H1 (cell line): Measurements from ENCODE around the gene FUNDC2. TPM values are rescaled to one million over a fixed set of nuclear protein-coding genes. Genes with fewer than 3 reads are reported as not detected.
"Not testable (repeated sequence)": the region's sequence is repeated elsewhere in the genome, so short reads cannot be mapped to it uniquely, and the experiment has no call there.

Experiments used
- CTCF ChIA-PET: fragments of 300-600 bp; sonication (Branson Sonifier 250); formaldehyde crosslinking; loops from one replicate; lab custom pipeline; 2021; ENCODE audit not compliant: partially characterized antibody; lab: Charles Lee
- POLR2A ChIA-PET: fragments of 300-600 bp; sonication (Branson Sonifier 250); formaldehyde crosslinking; loops from one replicate; lab custom pipeline; 2021; ENCODE audit warnings: inconsistent platforms; ENCODE audit not compliant: partially characterized antibody; lab: Charles Lee
- DNase-seq, 2 experiments: peaks; one replicate each; pipeline versions ENCODE4 v3.0.0 to v3.0.0-alpha.2; 2010 to 2022; ENCODE audit warnings: low spot score in 2 of 2, low read depth in 1 of 2, mixed read lengths in 1 of 2
- FAIRE-seq: peaks from 2 replicates; lab custom pipeline; 2011; peaks lifted over from hg19 to GRCh38; lab: Jason Lieb, UNC
- H2AFZ ChIP-seq: 2 replicates; pipeline ENCODE4 v1.8.1; 2012; ENCODE audit warnings: low read length, inconsistent platforms
- H2AK5ac ChIP-seq: 2 replicates; pipeline ENCODE4 v1.6.1; 2013; ENCODE audit warnings: low read depth, low read length
- H2BK120ac ChIP-seq: replicated peaks from 2 replicates; pipeline ENCODE3; 2013; ENCODE audit warnings: low read depth, low read length, inconsistent platforms
- H2BK12ac ChIP-seq: 2 replicates; pipeline ENCODE4 v1.6.1; 2013; ENCODE audit warnings: low read depth, low read length
- H2BK15ac ChIP-seq: 2 replicates; pipeline ENCODE4 v1.6.1; 2013; ENCODE audit warnings: low read length
- H2BK20ac ChIP-seq: 2 replicates; pipeline ENCODE4 v1.6.1; 2013; ENCODE audit warnings: low read length
- H2BK5ac ChIP-seq: 2 replicates; pipeline ENCODE4 v1.6.1; 2013; ENCODE audit warnings: low read depth, low read length
- H3K14ac ChIP-seq: 2 replicates; pipeline ENCODE4 v1.6.1; 2013; ENCODE audit warnings: inconsistent platforms; ENCODE audit not compliant: insufficient read length
- H3K18ac ChIP-seq: 2 replicates; pipeline ENCODE4 v1.6.1; 2013; ENCODE audit warnings: low read length; ENCODE audit errors: extremely low read depth
- H3K23ac ChIP-seq: 2 replicates; pipeline ENCODE4 v1.6.1; 2013; ENCODE audit warnings: inconsistent platforms; ENCODE audit not compliant: insufficient read length
- H3K23me2 ChIP-seq: 2 replicates; pipeline ENCODE4 v1.6.1; 2013; ENCODE audit warnings: low read depth, low read length
- H3K27ac ChIP-seq: 2 replicates; pipeline ENCODE4 v1.6.1; 2011; ENCODE audit warnings: low read depth, low read length, inconsistent platforms
- H3K27me3 ChIP-seq, 4 experiments: replicated peaks in 1 of 4; 1 replicate in 1 of 4; 2 replicates in 3 of 4; pipeline versions ENCODE4 v1.6.1 to v1.8.1; 2011 to 2013; ENCODE audit warnings: low read length in 3 of 4, mild to moderate bottlenecking in 3 of 4, inconsistent platforms in 2 of 4, mixed read lengths in 2 of 4, moderate library complexity in 1 of 4; ENCODE audit not compliant: control insufficient read depth in 3 of 4, insufficient read depth in 3 of 4; ENCODE audit errors: extremely low read depth in 1 of 4
- H3K36me3 ChIP-seq, 4 experiments: 2 replicates each; pipeline versions ENCODE4 v1.6.1 to v1.8.1; 2011 to 2013; ENCODE audit warnings: mild to moderate bottlenecking in 4 of 4, low read length in 3 of 4, moderate library complexity in 2 of 4, control low read depth in 1 of 4, inconsistent platforms in 1 of 4; ENCODE audit not compliant: insufficient read depth in 4 of 4, control insufficient read depth in 2 of 4
- H3K4ac ChIP-seq: replicated peaks from 2 replicates; pipeline ENCODE3; 2013; ENCODE audit warnings: low read length, low read depth, mixed read lengths, inconsistent platforms; ENCODE audit not compliant: insufficient read length
- H3K4me1 ChIP-seq, 4 experiments: replicated peaks in 1 of 4; 1 replicate in 1 of 4; 2 replicates in 3 of 4; pipeline versions ENCODE4 v1.6.1 to v1.8.1; 2011 to 2013; ENCODE audit warnings: low read length in 3 of 4, inconsistent platforms in 2 of 4, mixed read lengths in 1 of 4; ENCODE audit not compliant: insufficient read depth in 4 of 4, control insufficient read depth in 3 of 4
- H3K4me2 ChIP-seq, 2 experiments: 2 replicates each; pipeline versions ENCODE4 v1.6.1 to v1.8.1; 2011 to 2013; ENCODE audit warnings: low read depth in 2 of 2, low read length in 2 of 2, control low read depth in 1 of 2, inconsistent platforms in 1 of 2, mild to moderate bottlenecking in 1 of 2; ENCODE audit not compliant: insufficient read depth in 1 of 2
- H3K4me3 ChIP-seq, 4 experiments: fragments of 200-600, 300-600 bp in 1 of 4; sonication (generic), shearing (Covaris generic), sonication (Bioruptor Twin) in 1 of 4; 2 replicates each; pipeline versions ENCODE4 v1.5.1 to v1.8.1; 2011 to 2016; ENCODE audit warnings: low read length in 4 of 4, low read depth in 3 of 4, control low read depth in 2 of 4, inconsistent platforms in 2 of 4, mild to moderate bottlenecking in 2 of 4, mixed read lengths in 1 of 4, moderate library complexity in 1 of 4; ENCODE audit not compliant: insufficient read depth in 2 of 4; ENCODE audit errors: extremely low read depth in 1 of 4
- H3K56ac ChIP-seq: replicated peaks from 2 replicates; pipeline ENCODE3; 2013; ENCODE audit warnings: low read depth, mild to moderate bottlenecking, mixed read lengths, low read length, inconsistent platforms; ENCODE audit not compliant: insufficient read length
- H3K79me1 ChIP-seq: 2 replicates; pipeline ENCODE4 v1.6.1; 2013; ENCODE audit warnings: low read depth, low read length, control low read depth
- H3K79me2 ChIP-seq, 2 experiments: 2 replicates each; pipeline versions ENCODE4 v1.6.1 to v1.8.1; 2012 to 2013; ENCODE audit warnings: low read length in 2 of 2, mild to moderate bottlenecking in 2 of 2, inconsistent platforms in 1 of 2; ENCODE audit not compliant: insufficient read depth in 2 of 2, control insufficient read depth in 1 of 2
- H3K9ac ChIP-seq, 4 experiments: replicated peaks in 1 of 4; 1 replicate in 1 of 4; 2 replicates in 3 of 4; pipeline versions ENCODE4 v1.6.1 to v1.8.1; 2011 to 2013; ENCODE audit warnings: low read depth in 3 of 4, low read length in 3 of 4, control low read depth in 2 of 4, mild to moderate bottlenecking in 2 of 4, moderate library complexity in 2 of 4, inconsistent platforms in 1 of 4; ENCODE audit errors: extremely low read depth in 1 of 4
- H3K9me3 ChIP-seq, 2 experiments: 2 replicates each; pipeline versions ENCODE4 v1.6.1 to v1.8.1; 2012 to 2013; ENCODE audit warnings: mild to moderate bottlenecking in 2 of 2, moderate library complexity in 2 of 2, control low read depth in 1 of 2, inconsistent platforms in 1 of 2, low read depth in 1 of 2, low read length in 1 of 2, mixed read lengths in 1 of 2; ENCODE audit not compliant: insufficient read depth in 2 of 2
- H4K20me1 ChIP-seq, 2 experiments: replicated peaks in 1 of 2; 2 replicates each; pipeline versions ENCODE3 to v1.8.1; 2011 to 2013; ENCODE audit warnings: inconsistent platforms in 2 of 2, low read length in 2 of 2, mild to moderate bottlenecking in 1 of 2; ENCODE audit not compliant: insufficient read depth in 2 of 2, control insufficient read depth in 1 of 2
- H4K5ac ChIP-seq: 2 replicates; pipeline ENCODE4 v1.6.1; 2013; ENCODE audit warnings: low read length, low read depth, mixed read lengths, inconsistent platforms; ENCODE audit not compliant: insufficient read length
- H4K8ac ChIP-seq: 2 replicates; pipeline ENCODE4 v1.8.0; 2013; ENCODE audit warnings: mild to moderate bottlenecking, moderate library complexity, low read length, inconsistent platforms; ENCODE audit not compliant: insufficient read depth; ENCODE audit errors: extremely low read depth
- H4K91ac ChIP-seq: replicated peaks from 2 replicates; pipeline ENCODE3; 2013; ENCODE audit warnings: low read length, mixed read lengths, inconsistent platforms; ENCODE audit not compliant: insufficient read length
- WGBS, 2 experiments: shearing (Covaris generic) in 1 of 2; methylation state at CpG; one replicate each; pipeline versions ENCODE4 v1.1.6 to v1.1.7; 2013 to 2015; ENCODE audit warnings: low lambda C conversion rate in 2 of 2, mixed read lengths in 2 of 2, inconsistent platforms in 1 of 2, low coverage in 1 of 2, missing lambda C conversion rate in 1 of 2; ENCODE audit not compliant: insufficient replicate concordance in 2 of 2, insufficient coverage in 1 of 2, insufficient read length in 1 of 2; ENCODE audit errors: extremely low coverage in 1 of 2, missing lambda C conversion rate in 1 of 2; 5-methylcytosine and 5-hydroxymethylcytosine counted together
- polyA plus RNA-seq, 7 experiments: library from polyadenylated mRNA; depleted of rRNA in 3 of 7; stranded (reverse) in 5 of 7; unstranded in 2 of 7; fragments of >200 nt in 5 of 7; fragments of 200-250 nt in 2 of 7; gene quantifications; 1 replicate in 5 of 7; 2 replicates in 1 of 7; 4 replicates in 1 of 7; pipeline versions ENCODE4 v1.2.1 to v1.2.3, GENCODE V29; 2011 to 2013; ENCODE audit warnings: missing spikeins in 2 of 7, mixed read lengths in 2 of 7
- total RNA-seq: library from RNA; stranded (reverse); fragmentation: NEBNext Ultra II Directional; extraction: Animal tissue kit (Norgen Biotek cat#: 25700); gene quantifications from 2 replicates; pipeline ENCODE4 v1.2.1, GENCODE V29; 2021

The FUNDC2 gene
- total and polyA plus RNA-seq, 2 of the 8 experiments (the other 6 are each of a cell fraction or from before 2014, with no cell fraction given) = 67.7 to 93.7 TPM

DNA sequence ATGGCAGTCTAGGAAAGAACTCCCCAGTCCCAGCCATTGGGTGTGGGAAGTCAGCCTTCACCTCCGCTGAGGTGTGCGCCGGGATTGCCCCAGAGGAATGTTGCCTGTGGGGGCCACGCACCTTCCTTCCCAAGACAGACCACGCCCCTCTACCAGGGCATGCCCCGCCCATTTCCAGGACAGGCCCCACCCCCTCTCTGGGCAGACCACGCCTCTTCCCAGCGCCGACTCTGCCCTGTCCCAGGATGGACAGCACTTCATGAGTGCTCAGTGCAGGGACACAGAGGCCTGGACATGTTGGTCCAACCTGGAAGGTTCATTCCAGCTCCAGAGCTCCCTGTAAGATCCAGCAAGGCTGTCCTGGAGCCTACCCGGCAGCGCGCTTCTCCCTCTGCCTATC lies 18.1 kb upstream of the FUNDC2 start:
- H3K27me3 ChIP-seq, H3K4me1 ChIP-seq, H4K20me1 ChIP-seq, CTCF ChIA-PET, H2BK120ac ChIP-seq, H3K36me3 ChIP-seq, H3K4me2 ChIP-seq, H2BK12ac ChIP-seq, H3K18ac ChIP-seq, H3K79me2 ChIP-seq, POLR2A ChIA-PET, H2AK5ac ChIP-seq, H2BK15ac ChIP-seq, H4K8ac ChIP-seq, DNase-seq, H3K9me3 ChIP-seq, H3K4me3 ChIP-seq, H2BK5ac ChIP-seq, H3K79me1 ChIP-seq, H3K4ac ChIP-seq, H4K91ac ChIP-seq, H3K23ac ChIP-seq, H3K23me2 ChIP-seq, H4K5ac ChIP-seq, H2AFZ ChIP-seq, H3K14ac ChIP-seq, H3K27ac ChIP-seq, H3K9ac ChIP-seq, H2BK20ac ChIP-seq, H3K56ac ChIP-seq: not testable (repeated sequence)
- WGBS, 2 experiments = 100% methylated on average over 3 of the region's 12 CpGs; no CpG with 5 or more reads in 1 of the 2 experiments
- peak; percentile 79 for FAIRE-seq
